GM19395 (cell line): ENCODE results near the gene CNIH2.
"Not testable (repeated sequence)": the region's sequence is repeated elsewhere in the genome, so short reads cannot be mapped to it uniquely, and the experiment has no call there.

Experiments
- ATAC-seq: cut with Tn5 transposase; IDR thresholded peaks from one replicate; pipeline ENCODE4 v1.9.1; 2021; ENCODE audit warnings: mild to moderate bottlenecking, moderate library complexity; ENCODE audit not compliant: unreplicated experiment

Gene CNIH2

DNA sequence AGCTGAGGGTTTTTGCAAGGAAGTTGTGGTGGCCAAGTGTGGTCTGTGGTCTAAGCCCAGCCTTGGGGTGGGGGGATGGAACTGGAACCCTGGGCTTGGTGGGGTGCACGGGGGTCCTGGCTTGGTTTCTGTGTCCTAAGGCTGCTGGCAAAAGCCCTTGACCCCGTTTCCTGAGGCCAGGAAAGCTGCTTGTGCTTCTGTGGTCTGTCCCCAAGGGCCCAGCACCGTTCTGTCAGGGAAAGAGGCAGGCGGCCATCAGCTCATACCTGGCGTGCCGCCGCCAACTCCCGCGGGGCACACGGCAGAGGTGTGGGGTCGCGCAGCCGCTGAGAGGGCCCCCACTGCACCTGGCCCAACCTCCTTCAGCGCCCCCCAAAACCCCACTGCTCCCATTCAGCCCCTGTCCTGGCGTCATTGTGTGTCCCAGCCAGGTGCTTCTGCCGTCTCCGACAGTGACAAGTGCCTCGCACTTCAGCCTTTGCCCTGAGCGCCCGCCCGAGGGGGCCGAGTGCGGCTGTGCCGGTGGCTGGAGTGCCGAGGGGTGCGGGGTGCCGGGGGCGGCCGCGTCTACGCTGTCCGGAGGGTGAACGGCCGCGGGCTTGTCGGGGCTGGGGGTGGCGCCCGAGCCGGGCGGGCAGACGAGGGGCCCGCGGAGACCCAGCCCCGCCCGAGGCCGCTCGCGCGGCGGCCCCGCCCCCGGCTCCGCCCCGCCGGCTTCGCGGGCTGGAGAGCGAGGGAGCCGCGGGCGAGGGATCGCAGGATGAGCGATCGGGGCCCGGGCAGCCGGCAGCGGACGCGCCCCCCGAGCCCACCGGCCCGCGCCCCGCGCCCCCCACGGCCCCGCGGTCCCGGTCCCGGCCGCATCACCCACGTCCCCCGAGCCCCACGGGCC is at the start of gene CNIH2:
Gene CNIH2 (plus strand): TSS at position 705 of the 892 bp plus-strand sequence. CDS start 282 bp downstream, outside the sequence.
- ATAC-seq = no peak

DNA sequence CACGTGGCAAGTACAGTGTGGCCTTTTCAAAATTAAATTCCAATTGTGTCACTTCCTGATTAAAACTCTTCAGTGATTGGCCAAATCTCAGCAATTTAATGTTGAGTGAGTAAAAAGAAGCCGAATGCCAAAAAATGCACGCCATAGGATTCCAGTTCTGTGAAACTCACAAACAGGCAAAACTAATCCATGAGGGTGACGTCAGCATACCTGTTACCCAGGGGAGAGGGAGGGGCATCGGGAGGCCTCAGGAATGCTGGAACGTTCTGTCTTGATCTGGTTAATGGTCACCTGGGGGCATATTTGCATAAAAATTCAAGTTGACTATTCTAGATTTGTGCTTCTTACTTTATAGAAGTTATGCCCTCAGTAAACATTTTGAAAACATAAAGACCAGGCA is 49.5 kb upstream of the CNIH2 start:
- no peak for ATAC-seq

DNA sequence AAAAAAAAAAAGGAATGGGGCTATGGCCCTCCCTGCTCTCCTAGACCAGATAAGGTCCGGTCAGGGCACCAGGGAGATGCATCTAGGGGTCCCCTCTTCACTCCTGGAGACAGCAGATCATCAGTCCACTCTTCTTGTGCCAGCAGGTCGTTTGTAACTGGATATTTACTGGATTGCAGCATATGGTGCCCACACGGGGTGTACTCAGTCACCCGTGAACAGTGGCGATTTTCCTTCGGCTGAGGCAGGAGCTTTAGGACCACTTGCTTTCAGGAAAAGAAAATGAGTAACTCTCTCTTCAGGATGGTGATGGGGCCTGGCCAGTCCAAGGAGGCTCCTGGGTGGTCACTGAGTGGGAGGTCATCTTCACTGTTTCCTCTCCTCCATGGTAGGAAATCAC is 47.8 kb upstream of the CNIH2 start:
- no peak for ATAC-seq

DNA sequence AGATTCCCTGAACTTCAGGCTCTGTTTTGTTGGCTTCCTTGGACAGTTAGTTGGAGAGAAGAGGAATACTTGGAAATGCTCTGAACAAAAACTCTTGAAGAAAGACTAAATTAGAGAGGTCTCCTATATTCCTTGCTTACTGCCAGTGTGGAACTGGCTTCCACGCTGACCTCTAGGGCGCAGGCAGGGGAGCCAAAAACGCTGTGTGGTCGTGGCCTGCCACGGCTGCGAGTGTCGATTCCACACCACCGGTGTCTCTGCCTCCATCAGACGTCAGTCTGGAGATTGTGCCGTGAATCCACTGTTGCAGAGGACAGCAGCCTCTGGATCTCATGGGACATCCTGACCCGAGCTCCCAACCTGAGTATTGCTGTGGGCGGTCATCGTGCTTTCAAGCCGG is 47.0 kb upstream of the CNIH2 start:
- ATAC-seq = no peak

DNA sequence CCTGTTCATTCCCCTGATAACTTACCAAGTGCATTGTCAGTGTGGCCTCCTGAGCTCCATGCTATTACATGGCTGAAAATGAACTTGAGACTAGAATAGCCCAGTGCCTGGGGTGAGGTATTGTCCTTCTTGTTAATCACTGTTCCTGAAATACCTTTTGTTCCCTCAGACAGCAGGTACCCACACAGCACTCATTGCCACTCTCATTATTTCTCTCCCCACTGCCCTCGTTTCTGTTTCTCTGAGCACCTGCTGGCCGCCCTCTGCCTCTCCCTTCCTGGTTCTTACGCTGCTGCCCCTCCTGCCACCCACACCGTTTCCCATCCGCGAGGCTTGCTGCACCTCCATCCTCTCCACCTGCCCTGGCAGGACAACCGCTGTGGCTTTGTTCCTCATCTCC is 46.4 kb upstream of the CNIH2 start:
- ATAC-seq = no peak

DNA sequence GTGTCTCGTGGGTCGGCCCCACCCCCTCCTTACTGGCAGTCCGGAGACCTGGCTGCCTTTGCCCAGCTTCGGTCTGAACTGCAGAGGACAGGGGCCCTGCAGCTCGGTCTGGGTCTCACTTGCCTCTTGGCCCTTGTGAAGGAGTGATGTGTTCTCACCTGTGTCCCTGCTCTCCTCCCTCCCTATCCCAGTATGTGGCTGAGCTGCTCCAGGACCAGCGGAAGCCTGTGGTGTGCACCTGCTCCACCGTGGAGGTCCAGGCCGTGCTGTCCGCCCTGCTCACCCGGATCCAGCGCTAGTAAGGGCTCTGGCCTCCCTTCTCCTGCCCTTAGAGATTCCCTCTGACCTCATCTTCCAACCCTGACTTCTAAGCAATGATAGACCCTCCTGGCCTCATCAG is 45.2 kb upstream of the CNIH2 start:
- ATAC-seq = no peak

DNA sequence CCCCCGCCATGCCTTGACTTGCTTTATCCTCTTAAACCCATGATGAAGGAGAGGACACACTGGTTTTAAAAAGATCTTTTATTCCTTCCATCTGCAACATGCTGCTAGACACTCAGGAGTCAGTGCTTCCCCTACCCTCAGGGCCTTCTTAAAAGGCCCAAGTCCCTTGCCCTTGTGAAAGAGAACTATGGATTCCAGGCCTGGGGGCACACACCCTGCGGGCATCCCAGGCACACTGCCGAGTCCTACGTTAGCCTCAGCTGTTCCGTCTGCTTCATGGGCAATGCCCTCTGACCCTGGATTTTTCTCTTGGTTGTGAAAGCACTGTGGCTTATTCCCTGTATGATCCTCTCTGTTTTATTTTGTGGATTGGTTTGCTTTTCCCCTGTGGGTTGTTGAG is 44.7 kb upstream of the CNIH2 start:
- ATAC-seq = no peak

DNA sequence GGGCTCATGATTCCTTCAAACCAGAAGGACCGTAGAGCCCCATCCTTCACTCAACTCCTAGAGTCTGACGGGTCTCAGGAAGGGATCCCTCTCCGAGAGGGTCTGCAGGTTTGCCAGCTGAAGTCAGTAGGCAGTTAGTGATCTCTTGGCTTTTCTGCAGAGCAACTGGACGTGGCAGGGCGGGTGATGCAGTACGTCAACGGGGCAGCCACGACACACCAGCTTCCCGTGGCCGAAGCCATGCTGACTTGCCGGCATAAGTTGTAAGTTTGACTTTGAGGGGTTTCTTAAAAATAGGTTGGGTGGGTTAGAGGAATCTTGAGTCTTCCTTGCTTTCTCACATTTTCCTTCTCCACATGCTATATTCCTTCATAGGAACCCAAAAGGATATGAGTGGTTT is 42.8 kb upstream of the CNIH2 start:
- no peak for ATAC-seq

DNA sequence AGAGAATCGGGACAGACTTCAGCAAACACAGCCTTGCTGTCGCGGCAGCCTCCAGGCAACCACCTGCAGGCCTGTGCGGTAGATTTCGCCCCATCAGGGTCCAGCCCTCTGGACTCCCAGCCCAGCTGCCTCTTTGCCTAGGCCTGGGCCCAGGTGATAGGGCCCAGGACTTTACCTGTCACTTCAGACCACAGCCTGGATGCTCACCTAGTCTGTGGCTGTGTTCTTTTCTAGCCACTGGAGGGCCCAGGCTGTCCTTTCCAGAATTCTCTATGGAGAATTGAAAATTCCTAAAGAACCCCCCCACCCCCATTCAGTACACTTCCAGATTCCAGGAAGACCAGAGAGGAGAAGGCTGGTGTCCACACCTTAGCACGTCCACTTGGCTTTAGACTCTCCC is 40.1 kb upstream of the CNIH2 start:
- ATAC-seq = no peak

DNA sequence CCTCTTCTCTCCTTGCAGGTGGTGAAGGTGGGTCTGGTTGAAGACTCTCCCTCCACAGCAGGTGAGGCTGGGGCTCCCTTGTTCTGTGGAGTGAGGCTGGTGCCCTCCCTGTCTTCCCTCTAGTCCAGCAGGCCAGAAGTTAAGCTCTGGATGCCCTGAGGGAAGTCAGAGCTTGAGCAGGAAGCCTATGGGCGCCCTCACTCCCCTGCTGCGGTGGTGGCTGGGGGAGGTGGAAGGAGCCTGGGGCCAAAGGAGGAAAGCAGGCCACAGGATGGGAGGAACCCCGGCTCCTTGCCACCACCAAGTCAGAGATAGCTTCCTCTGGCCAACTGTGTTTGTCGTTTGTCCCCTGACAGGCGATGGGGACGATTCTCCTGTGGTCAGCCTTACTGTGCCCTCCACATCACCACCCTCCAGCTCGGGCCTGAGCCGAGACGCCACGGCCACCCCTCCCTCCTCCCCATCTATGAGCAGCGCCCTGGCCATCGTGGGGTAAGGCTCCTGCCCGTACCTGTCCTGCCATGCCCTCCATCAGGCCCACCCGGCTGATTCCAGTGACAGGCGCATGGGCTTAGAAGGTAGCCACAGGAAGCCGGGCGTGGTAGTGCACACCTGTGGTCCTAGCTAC is 39.1 kb upstream of the CNIH2 start:
- no peak for ATAC-seq

DNA sequence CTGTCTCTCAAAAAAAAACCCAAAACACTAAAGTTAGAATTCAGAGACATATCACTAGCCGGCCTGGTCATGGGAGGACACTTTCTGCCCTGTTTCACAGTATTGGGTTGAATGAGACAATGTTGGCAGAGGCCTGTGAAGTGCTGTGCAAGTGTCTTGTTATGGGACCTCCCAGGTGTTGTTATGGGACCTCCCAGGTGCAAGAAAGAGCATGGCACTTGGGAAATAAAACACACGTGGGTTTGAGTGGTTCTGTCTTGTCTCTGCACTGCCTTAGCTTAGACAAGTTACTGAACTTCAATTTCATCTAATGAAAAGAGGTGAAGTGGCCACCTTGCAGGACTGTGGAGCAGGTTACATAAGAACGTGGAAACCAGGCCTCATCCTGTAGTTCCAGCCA is 38.5 kb upstream of the CNIH2 start:
- ATAC-seq = no peak

DNA sequence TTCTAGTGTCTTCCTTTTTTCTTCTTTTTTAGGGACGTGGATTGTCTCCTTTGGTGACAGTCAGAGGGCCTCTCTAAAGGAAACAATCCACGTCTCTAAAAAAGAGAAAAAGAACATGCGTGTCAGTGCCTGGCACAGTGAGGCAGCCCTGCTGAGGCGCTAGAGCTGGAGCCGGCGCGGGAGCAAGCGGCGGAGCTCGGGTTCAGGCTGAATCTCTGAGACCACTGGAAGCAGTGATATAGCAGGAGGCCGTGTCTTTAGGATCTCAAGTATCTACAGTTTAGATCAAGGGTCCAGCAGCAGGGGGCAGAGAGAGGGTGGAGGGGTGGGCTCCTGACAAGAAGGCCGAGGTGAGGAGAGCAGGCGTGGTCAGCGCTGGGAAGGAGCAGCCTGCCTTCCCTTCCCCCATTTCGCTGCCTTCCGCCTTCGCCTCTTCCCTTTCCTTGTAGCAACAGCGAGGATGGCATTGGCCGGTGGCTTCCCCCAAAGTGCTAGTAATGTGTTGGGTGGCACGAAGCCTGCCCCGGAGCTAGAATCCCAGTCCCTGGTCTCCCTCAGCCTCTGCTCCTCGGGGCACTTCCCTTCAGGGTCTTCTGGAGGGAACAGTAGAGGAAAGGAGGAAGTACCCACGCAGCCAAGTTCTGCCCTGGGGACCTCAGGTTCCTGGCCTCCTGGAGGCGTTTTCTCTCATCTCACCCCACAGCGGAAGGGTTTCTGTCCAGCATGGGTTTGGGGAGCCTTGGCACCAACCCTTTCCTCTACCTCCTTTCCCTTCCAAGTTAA is 37.8 kb upstream of the CNIH2 start:
- no peak for ATAC-seq

DNA sequence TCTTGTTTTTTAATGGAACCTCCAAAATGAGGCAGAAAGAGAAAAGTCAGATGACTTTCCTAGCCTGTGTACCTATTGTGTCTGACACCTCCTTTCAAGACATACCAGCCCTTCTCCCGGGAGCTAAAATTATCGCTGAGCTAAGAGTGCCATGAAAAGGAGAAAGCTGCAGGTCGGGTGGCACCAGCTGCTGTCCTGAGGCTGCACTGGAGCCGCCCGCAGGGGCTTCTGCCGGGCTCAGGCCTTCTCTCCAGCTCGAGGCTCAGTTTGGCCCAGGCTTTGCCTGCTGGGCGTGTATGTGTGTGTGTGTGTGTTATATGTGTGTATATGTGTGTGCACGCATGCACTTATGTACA is 37.2 kb upstream of the CNIH2 start:
- ATAC-seq = no peak

DNA sequence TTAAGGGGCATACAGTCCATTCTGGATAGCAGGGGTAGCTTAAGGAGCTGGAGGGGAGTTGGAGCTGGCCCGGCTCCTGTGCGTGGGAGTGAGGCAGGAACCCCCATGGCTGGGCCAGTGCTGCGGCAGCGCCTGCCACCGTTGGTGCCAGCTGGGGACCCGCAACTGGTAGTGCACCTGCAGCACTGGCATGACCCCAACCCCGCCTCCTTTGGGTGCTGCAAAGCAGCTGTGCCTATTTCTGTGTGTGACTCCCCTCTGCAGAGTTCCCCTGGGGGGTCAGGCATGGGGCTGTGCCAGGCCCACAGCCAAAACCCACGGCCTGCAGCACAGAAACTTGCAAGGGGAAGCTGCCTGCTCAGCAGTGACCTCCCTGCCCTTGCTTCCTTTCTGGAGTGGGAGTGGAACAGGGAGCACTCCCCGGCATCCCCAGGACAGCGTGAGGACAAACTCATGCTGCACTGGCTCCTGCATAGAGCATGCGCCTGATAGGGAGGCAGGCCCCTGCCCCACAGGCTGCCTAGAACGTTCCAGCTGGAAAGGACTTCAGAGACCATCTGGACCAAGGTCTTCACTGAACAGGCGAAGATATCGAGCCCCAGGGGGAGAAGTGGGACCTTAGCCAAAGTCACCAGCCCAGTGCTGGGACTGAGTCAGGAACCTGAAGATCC is 35.7 kb upstream of the CNIH2 start:
- no peak for ATAC-seq

DNA sequence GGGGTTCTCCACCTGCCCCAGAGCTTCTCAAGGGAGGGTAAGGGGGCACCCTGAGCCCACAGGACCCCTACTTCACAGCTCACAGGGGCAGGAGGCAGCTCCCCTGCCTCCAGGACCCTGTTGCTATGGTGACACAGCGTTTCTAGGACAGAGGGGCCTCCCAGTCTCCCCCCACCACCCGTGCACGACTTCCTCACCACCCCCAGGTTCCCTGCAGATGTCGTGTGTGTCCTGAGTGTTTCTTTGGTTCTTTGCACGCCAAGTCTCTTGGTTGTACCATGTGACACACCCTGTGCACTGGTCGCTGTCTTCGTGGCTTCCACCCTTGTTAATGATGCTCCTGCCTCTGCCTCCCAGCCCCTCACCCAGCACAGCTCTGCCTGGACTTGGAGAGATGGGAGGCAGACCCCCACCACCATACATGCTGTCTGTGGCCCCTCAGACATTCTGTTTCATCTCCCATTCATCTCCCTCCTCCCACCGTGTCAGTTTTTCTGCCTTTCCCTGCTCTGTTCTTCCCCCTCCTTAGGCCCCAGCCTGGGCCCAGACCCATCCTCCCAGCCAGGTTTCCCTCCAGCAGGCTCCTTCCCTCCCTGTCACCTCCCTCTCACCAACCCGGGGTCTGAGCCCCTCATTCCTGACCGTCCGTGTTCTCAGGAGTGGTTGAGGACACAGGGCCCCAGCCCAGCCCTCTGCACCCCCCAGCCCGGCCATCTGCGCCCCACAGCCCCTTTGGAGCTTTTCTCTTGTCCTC is 34.0 kb upstream of the CNIH2 start:
- no peak for ATAC-seq

DNA sequence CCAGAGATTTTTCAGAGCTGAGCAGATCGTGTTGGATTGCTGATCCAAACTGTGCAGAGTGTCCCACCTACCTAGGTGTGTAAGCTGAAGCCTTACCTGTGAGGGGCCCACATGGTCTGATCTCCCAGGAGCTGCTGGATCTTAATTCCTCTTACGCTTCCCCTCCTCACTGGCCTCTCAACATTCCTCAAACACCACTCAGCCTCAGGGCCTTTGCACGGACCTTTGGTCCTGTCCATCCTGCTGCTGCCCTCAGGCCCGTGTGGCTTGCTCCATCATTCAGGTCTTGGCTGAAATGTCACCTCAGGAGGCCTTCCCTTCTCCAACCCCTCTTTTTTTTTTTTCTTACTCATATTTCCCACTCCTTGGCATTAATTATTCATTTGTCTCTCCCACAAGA is 30.7 kb upstream of the CNIH2 start:
- ATAC-seq = no peak

DNA sequence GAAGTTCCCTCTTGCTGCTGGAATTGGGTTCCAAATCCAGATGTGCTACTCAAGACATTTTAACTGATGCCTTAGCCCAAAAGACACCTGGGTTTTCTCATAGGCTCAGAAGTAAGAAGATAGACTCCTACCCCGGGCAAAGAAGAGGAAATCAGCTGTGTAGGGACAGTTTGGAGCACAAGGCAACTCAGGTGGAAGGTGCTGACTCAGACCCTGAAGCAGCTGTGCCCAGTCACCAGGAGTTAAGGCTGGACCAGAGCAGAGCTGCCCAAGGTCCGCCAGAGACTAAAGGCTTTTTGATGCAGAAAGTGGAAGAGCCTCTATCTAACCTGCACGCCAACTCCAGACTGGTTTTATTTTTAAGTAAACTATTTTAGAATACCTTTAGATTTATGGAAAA is 30.2 kb upstream of the CNIH2 start:
- ATAC-seq = no peak

DNA sequence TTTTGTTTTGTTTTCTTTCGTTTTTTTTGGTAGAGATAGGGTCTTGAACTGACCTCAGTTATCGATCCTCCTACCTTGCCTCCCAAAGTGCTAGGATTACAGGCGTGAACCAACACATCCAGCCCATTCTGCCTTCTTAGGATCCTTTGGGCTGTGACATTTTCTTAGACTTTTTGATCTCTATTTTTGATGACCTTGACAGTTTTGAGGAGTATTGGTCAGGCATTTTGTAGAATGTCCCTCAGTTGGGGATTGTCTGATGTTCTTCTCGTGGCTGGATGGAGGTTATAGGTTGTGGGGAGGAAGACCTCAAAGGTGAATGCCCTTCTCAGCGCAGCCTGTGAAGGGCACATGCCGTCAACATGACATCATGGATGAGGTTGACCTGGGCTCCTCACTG is 29.1 kb upstream of the CNIH2 start:
- ATAC-seq = no peak

DNA sequence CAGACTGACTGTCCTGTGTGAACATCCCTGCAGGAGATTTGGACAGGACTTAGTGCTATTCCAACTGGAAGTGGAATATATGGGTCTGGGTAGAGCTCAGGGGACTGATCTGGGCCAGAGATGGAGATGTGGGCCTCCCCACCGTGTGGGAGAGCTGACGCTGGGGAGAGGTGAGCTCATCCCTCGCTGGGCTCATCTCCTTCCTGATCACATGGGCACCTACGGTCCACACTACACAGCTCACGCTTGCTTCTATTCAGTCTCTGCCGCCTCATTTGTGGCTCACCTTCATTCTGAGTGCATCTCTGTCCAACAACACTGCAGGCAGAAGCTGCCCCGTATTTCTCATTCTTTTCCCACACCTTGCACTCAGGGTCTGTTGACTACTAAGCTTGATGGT is 26.2 kb upstream of the CNIH2 start:
- ATAC-seq = no peak

DNA sequence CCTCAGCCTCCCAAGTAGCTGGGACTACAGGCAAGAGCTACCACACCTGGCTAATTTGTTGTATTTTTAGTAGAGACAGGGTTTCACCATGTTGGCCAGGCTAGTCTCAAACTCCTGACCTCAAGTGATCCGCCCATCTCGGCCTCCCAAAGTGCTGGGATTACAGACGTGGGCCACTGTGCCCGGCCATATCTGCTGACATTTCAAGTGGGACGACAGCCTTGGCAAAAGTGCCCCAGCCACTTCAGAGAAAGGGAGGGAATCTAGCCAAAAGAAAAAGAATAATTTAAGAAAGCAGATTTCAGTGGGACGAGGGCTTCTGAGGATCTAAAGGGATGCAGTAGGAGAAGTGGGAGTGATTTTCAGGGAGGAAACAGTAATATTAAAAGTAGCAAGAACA is 24.9 kb upstream of the CNIH2 start:
- ATAC-seq = not testable (repeated sequence)

DNA sequence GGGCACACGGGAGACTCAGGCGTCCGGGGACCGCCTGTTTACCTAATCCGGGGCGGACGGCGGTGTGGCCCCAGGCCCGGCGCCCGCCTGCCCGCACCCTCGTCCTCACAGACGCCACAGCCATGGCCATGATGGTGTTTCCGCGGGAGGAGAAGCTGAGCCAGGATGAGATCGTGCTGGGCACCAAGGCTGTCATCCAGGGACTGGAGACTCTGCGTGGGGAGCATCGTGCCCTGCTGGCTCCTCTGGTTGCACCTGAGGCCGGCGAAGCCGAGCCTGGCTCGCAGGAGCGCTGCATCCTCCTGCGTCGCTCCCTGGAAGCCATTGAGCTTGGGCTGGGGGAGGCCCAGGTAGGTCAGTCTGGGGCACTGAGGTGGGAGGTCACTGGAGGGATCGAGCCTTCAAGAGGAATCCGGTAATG is 19.5 kb upstream of the CNIH2 start:
- ATAC-seq = peak; percentile 3
